Lower leg skin (tissue), 3 donors: ENCODE data around the gene LPCAT4.

Experiments
- POLR2A ChIP-seq, 2 donors: fragments of 450-650 bp; IDR thresholded peaks; one replicate each; pipeline ENCODE4 v1.6.1; 2016 to 2017; ENCODE audit warnings: antibody characterized with exemption in 2 of 2, mild to moderate bottlenecking in 1 of 2, moderate library complexity in 1 of 2
- TF ChIP-seq, protein P1 (sequence below), 3 donors: fragments of 450-650 bp; IDR thresholded peaks; one replicate each; pipeline ENCODE4 v1.5.1; 2016; ENCODE audit warnings: antibody characterized with exemption in 3 of 3, mild to moderate bottlenecking in 3 of 3, moderate library complexity in 2 of 3

DNA sequence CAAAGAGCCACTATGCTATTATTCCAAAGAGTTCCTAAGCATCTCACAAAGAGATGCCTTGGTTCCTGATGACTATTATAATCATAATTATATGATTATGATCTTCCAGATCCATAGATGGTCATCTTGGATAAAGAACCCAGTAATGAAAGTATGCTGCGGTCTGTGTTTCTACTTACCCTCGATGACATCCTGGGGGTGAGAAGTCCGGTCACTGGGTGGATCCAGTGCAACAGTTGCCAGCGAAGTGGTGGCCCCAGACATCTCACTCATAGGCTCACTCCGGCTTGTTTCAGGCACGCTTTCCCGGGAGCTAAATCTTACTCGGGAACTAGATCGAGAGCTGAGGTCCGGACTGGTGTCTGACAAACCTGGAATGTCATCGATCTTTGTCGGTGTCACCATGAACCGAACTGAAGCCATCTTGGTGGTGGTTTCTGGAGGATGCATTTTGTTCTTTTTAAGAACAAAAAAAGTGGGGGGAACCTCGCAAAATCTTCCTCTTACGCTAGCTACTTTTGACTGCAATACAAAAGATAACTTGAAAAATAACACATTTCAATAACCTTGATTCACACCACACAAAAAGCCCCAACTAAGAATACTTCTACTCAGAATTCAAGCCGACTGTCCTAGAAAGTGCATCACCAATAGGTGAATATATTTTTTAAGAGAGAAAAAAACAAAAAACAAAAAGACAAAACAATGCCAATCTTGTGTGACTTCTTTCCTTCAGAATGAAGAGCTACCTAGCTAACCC is 30.6 kb downstream of the LPCAT4 start:
- TF ChIP-seq, protein P1, sequence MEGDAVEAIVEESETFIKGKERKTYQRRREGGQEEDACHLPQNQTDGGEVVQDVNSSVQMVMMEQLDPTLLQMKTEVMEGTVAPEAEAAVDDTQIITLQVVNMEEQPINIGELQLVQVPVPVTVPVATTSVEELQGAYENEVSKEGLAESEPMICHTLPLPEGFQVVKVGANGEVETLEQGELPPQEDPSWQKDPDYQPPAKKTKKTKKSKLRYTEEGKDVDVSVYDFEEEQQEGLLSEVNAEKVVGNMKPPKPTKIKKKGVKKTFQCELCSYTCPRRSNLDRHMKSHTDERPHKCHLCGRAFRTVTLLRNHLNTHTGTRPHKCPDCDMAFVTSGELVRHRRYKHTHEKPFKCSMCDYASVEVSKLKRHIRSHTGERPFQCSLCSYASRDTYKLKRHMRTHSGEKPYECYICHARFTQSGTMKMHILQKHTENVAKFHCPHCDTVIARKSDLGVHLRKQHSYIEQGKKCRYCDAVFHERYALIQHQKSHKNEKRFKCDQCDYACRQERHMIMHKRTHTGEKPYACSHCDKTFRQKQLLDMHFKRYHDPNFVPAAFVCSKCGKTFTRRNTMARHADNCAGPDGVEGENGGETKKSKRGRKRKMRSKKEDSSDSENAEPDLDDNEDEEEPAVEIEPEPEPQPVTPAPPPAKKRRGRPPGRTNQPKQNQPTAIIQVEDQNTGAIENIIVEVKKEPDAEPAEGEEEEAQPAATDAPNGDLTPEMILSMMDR (IDR thresholded peaks at IDR 0.05), result no peak
- TF ChIP-seq POLR2A (IDR thresholded peaks at IDR 0.05), result no peak
